GM06990 (cell line): ENCODE measurements around the gene UMODL1.

Experiments
- DNase-seq: peaks from one replicate; pipeline ENCODE4 v3.0.0-alpha.2; 2011; ENCODE audit not compliant: insufficient read length; ENCODE audit errors: extremely low read depth
- H3K27me3 ChIP-seq: replicated peaks from 2 replicates; pipeline ENCODE4 v1.6.0; 2011; ENCODE audit warnings: low read length; ENCODE audit not compliant: control insufficient read depth, insufficient read depth
- H3K36me3 ChIP-seq: 2 replicates; pipeline ENCODE4 v1.5.1; 2011; ENCODE audit warnings: low read length; ENCODE audit not compliant: control insufficient read depth, insufficient read depth
- H3K4me3 ChIP-seq: replicated peaks from 2 replicates; pipeline ENCODE4 v1.5.1; 2011; ENCODE audit warnings: low read depth, mild to moderate bottlenecking, control low read depth, low read length
- CTCF ChIP-seq: IDR thresholded peaks from 2 replicates; pipeline ENCODE4 v1.5.1; 2011; ENCODE audit warnings: low read length, control low read depth, mild to moderate bottlenecking, inconsistent platforms; ENCODE audit not compliant: insufficient read depth, poor library complexity, severe bottlenecking

Gene UMODL1

GRCh38 chr21:42081138-42081537 is 10.0 kb downstream of the UMODL1 start:
- Histone ChIP-seq H3K27me3 (no peaks in the 10 kb centered on the region), H3K4me3 (no peak overlapping the region), H3K36me3 (no peaks in the 10 kb centered on the region)
- DNase-seq: no peak
- TF ChIP-seq CTCF: no peak

GRCh38 chr21:42081931-42082381 is 10.8 kb downstream of the UMODL1 start:
- Histone ChIP-seq H3K4me3 (no peak overlapping the region), H3K36me3 (no peaks in the 10 kb centered on the region), H3K27me3 (no peaks in the 10 kb centered on the region)
- no peak for TF ChIP-seq CTCF
- DNase-seq: no peak

- no peaks in the 10 kb centered on the region for H3K36me3 ChIP-seq
- no peak overlapping the region for H3K4me3 ChIP-seq
- DNase-seq: no peak
- TF ChIP-seq CTCF: no peak
- no peaks in the 10 kb centered on the region for H3K27me3 ChIP-seq
Observed at GRCh38 chr21:42082501-42083360, 11.6 kb downstream of the UMODL1 start.

GRCh38 chr21:42083361-42083690 is 12.2 kb downstream of the UMODL1 start:
- no peak for TF ChIP-seq CTCF
- no peaks in the 10 kb centered on the region for H3K36me3 ChIP-seq
- no peak for DNase-seq
- H3K4me3 ChIP-seq: no peak overlapping the region
- no peaks in the 10 kb centered on the region for H3K27me3 ChIP-seq

GRCh38 chr21:42084079-42084478 is 13.0 kb downstream of the UMODL1 start:
- Histone ChIP-seq H3K4me3 (no peak overlapping the region), H3K36me3 (no peaks in the 10 kb centered on the region), H3K27me3 (no peaks in the 10 kb centered on the region)
- DNase-seq: no peak
- TF ChIP-seq CTCF: no peak
